Thoracic aorta (tissue), 2 donors: ENCODE measurements around the gene KIF4A. TPM values are rescaled to one million over a fixed set of nuclear protein-coding genes. Genes with fewer than 3 reads are reported as not detected.
"Not testable (repeated sequence)": the region's sequence is repeated elsewhere in the genome, so short reads cannot be mapped to it uniquely, and the experiment has no call there.

ENCODE experiments used
- ATAC-seq: fragments of 150-250 bp; one replicate; pipeline ENCODE4 v1.8.0; 2017; ENCODE audit warnings: low read depth; ENCODE audit not compliant: insufficient number of reproducible peaks, low FRiP score
- DNase-seq: peaks from one replicate; pipeline ENCODE4 v3.0.0-alpha.2; 2020; ENCODE audit warnings: low spot score
- H3K27ac ChIP-seq, 2 donors: fragments of 200-600 bp; sonication (generic); 1 replicate in 1 of 2; 2 replicates in 1 of 2; pipeline ENCODE4 v1.5.1; 2016; ENCODE audit warnings: mild to moderate bottlenecking in 2 of 2, moderate library complexity in 2 of 2
- H3K27me3 ChIP-seq: fragments of 200-600 bp; sonication (generic); replicated peaks from 2 replicates; pipeline ENCODE4 v1.6.0; 2016; ENCODE audit warnings: mild to moderate bottlenecking; ENCODE audit not compliant: insufficient read depth
- H3K36me3 ChIP-seq: fragments of 200-600 bp; sonication (generic); one replicate; pipeline ENCODE4 v1.5.1; 2016
- H3K4me1 ChIP-seq, 2 donors: fragments of 200-600 bp; sonication (generic); 1 replicate in 1 of 2; 2 replicates in 1 of 2; pipeline versions ENCODE4 v1.5.1 to v1.6.0; 2016; ENCODE audit warnings: low read depth in 2 of 2, mild to moderate bottlenecking in 1 of 2; ENCODE audit not compliant: control insufficient read depth in 1 of 2
- H3K4me3 ChIP-seq: fragments of 200-600 bp; sonication (generic); 2 replicates; pipeline ENCODE4 v1.5.1; 2016; ENCODE audit warnings: mild to moderate bottlenecking
- H3K9me3 ChIP-seq: fragments of 200-600 bp; sonication (generic); 2 replicates; pipeline ENCODE4 v1.5.1; 2016
- total RNA-seq, 2 donors: library from RNA; depleted of rRNA; stranded (reverse); fragments of >200 nt; gene quantifications; one replicate each; pipeline versions ENCODE4 v1.1.0 to v1.2.3, GENCODE V29; 2016
- TF ChIP-seq, protein P1 (sequence below): fragments of 200-600 bp; sonication (generic); IDR thresholded peaks from one replicate; pipeline ENCODE4 v1.5.1; 2019; ENCODE audit warnings: antibody characterized with exemption

KIF4A gene
- total RNA-seq, 2 donors from 2014 or later = 1.7 TPM; not detected in 1

DNA sequence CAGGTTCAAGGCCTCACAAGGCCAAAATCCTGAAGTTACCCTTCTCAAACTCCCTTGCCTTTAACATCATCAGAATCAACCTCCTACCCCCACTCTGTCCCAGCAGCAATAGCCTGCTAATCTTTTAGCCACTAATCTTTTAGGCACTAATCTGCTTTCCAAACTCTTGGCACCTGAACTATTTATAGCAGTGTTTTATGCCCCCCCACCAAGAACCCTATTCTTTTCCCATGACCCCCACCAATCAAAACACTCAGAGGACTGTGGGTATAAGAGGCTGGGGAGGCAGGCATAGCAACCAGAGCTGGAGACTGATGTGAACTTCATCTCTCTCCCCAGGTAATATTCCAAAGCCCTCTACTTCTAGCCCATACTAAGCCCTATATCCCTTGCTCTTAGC is 21.9 kb upstream of the KIF4A start, which contains the start of gene ARR3:
ARR3 (plus strand) TSS at position 301 of the 400 bp plus-strand sequence. CDS start 1,052 bp downstream, outside the sequence.
- H3K27ac ChIP-seq = no peak within 1 kb of the TSS
- no peak within 1 kb of the TSS for H3K4me3 ChIP-seq
- no peaks in the 10 kb centered on the region for H3K27me3 ChIP-seq
- H3K9me3 ChIP-seq = no peaks in the 10 kb centered on the region
- no peak for DNase-seq
- no peak for ATAC-seq
- TF ChIP-seq, protein P1, sequence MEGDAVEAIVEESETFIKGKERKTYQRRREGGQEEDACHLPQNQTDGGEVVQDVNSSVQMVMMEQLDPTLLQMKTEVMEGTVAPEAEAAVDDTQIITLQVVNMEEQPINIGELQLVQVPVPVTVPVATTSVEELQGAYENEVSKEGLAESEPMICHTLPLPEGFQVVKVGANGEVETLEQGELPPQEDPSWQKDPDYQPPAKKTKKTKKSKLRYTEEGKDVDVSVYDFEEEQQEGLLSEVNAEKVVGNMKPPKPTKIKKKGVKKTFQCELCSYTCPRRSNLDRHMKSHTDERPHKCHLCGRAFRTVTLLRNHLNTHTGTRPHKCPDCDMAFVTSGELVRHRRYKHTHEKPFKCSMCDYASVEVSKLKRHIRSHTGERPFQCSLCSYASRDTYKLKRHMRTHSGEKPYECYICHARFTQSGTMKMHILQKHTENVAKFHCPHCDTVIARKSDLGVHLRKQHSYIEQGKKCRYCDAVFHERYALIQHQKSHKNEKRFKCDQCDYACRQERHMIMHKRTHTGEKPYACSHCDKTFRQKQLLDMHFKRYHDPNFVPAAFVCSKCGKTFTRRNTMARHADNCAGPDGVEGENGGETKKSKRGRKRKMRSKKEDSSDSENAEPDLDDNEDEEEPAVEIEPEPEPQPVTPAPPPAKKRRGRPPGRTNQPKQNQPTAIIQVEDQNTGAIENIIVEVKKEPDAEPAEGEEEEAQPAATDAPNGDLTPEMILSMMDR = no peak
- no peaks in the 10 kb centered on the region for H3K4me1 ChIP-seq
- H3K36me3 ChIP-seq = no peaks in the 10 kb centered on the region

DNA sequence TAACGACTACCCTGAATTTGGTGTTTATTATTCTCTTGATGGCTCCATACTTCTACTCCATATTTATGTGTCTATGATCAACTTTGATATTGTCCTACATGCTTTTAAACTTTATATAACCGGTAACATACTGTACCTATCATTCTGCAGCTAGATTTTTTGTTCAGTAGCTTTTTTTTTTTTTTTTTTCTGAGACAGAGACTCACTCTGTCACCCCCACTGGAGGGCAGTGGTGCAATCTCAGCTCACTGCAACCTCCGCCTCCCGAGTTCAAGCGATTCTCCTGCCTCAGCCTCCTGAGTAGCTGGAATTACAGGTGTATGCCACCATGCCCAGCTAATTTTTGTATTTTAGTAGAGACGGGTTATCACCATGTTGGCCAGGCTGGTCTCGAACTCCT is 15.9 kb upstream of the KIF4A start:
- H3K27ac ChIP-seq, H3K27me3 ChIP-seq: not testable (repeated sequence)

DNA sequence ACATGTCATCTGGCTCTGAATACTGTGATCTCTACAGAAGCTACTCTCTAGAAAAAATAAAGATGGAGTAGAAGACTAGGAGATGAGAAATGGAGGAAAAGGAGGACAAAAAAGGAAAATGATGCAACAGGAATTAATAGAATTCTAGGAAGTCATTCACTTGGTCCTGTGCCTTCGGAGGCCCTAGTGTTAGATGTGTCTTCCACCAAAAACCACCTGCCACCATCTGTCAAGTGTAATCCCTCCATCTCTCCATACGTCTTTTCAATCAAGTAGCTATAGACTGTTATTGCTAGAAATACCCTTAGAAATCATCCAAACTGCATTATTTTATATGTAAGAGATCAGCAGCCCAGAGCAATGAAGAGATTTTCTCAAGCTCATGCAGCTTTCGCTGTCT is 10.8 kb upstream of the KIF4A start:
- Histone ChIP-seq H3K4me1 (no peaks in the 10 kb centered on the region), H3K4me3 (no peak overlapping the region), H3K27ac (no peak overlapping the region), H3K27me3 (no peaks in the 10 kb centered on the region), H3K36me3 (no peaks in the 10 kb centered on the region), H3K9me3 (no peaks in the 10 kb centered on the region)
- DNase-seq (no peak), ATAC-seq (no peak)
- TF ChIP-seq, protein P1 = no peak

More for the DNA sequence above, 15.9 kb upstream of the KIF4A start:
- not testable (repeated sequence) for DNase-seq, H3K4me3 ChIP-seq, H3K4me1 ChIP-seq, H3K36me3 ChIP-seq, H3K9me3 ChIP-seq, ATAC-seq

DNA sequence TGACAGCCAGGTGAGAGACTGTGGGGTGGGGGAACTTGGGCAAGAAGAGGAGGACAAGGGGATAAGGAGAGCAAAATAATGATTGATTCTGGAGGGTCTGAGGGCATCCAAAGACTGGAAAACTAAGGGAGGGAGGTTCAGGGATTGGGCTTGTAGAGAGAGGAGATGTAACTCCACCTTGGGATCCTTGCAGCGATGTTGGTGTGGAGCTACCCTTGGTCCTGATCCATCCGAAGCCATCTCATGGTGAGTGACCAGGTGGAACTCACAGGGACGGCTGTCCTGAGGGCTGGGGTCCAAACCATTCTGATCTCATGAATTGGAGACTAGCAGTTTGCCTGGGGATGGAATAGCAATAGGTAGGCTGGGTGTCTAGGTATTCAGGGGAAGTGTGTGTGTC is 9.3 kb upstream of the KIF4A start:
- H3K4me3 ChIP-seq = no peak overlapping the region
- no peak for ATAC-seq
- no peak for DNase-seq
- TF ChIP-seq, protein P1 = no peak
- H3K36me3 ChIP-seq = no peaks in the 10 kb centered on the region
- H3K4me1 ChIP-seq = no peaks in the 10 kb centered on the region
- no peaks in the 10 kb centered on the region for H3K27me3 ChIP-seq
- H3K9me3 ChIP-seq = no peaks in the 10 kb centered on the region
- H3K27ac ChIP-seq = no peak overlapping the region

DNA sequence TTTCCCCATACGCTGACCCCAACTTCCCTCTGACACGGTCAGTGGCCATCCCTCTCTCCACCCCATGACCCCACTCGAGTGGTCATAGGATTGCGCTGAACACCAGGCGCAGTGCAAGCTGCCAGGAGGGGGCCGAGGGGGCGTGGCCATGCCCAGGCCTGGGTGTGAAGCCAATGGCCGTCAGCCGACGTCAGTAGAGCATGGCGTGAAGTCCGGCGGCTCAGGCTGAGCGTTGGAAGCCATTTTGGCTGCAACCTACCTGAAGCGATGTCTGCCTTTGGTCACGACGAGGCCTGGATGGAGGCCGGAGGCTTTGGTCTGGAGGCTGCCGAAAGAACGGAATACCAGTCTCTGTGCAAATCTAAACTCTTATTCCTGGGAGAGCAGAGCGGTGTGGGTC is 8.0 kb upstream of the KIF4A start, which contains the start of gene RAB41:
RAB41 (plus strand) TSS at position 222 of the 400 bp plus-strand sequence; CDS start at position 268, 46 bp downstream.
- TF ChIP-seq, protein P1 = no peak
- no peak for ATAC-seq
- Histone ChIP-seq H3K4me1 (no peaks in the 10 kb centered on the region), H3K4me3 (no peak within 1 kb of the TSS), H3K27me3 (no peaks in the 10 kb centered on the region), H3K27ac (no peak within 1 kb of the TSS), H3K36me3 (no peaks in the 10 kb centered on the region), H3K9me3 (no peaks in the 10 kb centered on the region)
- no peak for DNase-seq

DNA sequence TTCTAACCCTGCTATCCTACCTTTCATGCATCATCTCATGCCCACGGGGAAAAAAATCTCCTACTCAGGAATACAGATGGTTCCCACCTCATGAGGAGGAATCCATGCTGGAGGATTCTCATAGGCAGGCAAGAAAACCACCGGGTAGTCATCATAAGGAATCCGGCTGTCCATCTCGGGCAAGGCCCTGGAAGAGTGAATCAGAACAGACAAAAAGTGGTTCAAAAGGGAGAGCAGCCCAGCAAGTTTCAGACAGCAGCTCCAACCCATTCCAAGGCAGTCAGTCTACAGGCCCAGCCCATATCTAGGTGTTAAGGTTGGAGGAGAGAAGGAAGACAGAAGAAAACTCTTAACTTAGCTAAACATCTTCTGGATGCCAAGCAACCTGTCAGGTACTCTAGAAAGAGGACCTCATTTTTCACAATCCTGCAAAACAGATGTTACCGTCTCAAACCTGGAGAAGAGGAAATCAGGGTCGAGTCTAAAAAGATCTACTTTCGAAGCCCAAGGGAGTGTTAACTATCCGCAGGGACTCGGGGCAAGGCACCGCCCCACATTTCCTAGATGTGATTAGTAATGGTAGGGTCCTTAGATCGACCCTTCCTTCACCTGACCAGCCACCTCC is 624 bp upstream of the KIF4A start:
- H3K4me3 ChIP-seq = peak overlapping the region; percentile 73
- no peaks in the 10 kb centered on the region for H3K36me3 ChIP-seq
- no peak for ATAC-seq

More for the DNA sequence above, 624 bp upstream of the KIF4A start:
- DNase-seq = no peak
- Histone ChIP-seq H3K4me1 (no peaks in the 10 kb centered on the region), H3K27me3 (no peaks in the 10 kb centered on the region), H3K27ac (peak overlapping the region; percentile 50 to 80), H3K9me3 (no peaks in the 10 kb centered on the region)
- TF ChIP-seq, protein P1 = no peak
